ENCODE data around the gene SARS1. TPM values are rescaled to one million over a fixed set of nuclear protein-coding genes. Genes with fewer than 3 reads are reported as not detected.

SARS1 gene
- total and polyA plus RNA-seq, 2 of the 8 experiments (the other 6 are each of a cell fraction or from before 2014, with no cell fraction given) = 83.1 to 146 TPM

DNA sequence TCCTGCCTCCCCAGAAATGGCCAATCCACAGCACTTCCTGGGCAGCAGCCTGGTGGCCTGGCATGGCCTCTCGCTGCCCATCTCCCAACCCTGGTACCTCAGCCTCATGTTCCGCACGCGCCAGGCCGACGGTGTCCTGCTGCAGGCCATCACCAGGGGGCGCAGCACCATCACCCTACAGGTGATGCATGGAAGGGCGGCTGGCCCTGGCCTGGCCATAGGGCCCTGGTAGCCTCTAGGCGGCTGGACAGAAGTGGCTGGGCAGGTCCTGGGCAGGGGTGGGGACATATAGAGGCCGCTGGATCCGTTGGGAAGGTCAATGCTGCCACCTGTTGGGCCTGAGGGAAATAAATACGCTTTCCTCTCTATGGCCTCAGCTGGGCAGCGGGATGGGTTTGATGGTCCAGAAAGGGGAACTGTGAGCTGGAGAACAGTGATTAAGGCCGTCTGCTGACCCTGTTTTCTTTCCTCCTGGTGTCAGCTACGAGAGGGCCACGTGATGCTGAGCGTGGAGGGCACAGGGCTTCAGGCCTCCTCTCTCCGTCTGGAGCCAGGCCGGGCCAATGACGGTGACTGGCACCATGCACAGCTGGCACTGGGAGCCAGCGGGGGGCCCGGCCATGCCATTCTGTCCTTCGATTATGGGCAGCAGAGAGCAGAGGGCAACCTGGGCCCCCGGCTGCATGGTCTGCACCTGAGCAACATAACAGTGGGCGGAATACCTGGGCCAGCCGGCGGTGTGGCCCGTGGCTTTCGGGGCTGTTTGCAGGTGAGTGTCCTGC is 50.1 kb downstream of the SARS1 start:
- H2BK120ac ChIP-seq (replicated peaks; ENCODE audit: low read depth, low read length) = no peak overlapping the region
- DNase-seq (ENCODE audit: low read depth in 1 of 2, low spot score in 2 of 2) (peak; percentile 87 to 98), FAIRE-seq (peak; percentile 96)
- no peak overlapping the region for H4K5ac ChIP-seq (ENCODE audit: insufficient read length, low read depth, low read length)
- H3K36me3 ChIP-seq (ENCODE audit: control insufficient read depth in 2 of 4, insufficient read depth in 4 of 4, low read length in 3 of 4) = peaks cover 11 to 28% (median 16%) of the 10 kb centered on the region in 4 experiments; a peak in 6 of 8 replicates
- CTCF ChIA-PET (ENCODE audit: partially characterized antibody) = interaction anchor here (0.6 to 8.5 kb wide), 39 partner anchors 9 to 435 kb away, joined by 3 to 95 read pairs (median 5); partner anchors contain the start of genes CELSR2, MYBPHL, PSRC1 and SARS1
- H2BK15ac ChIP-seq (ENCODE audit: low read length) = peak overlapping the region; percentile 73; the same call in 1 of the 2 replicates
- POLR2A ChIA-PET (ENCODE audit: partially characterized antibody) = interaction anchor here (0.8 to 2.2 kb wide), 6 partner anchors 13 to 134 kb away, joined by 3 to 7 read pairs (median 4); partner anchors contain the start of gene SORT1
- no peak overlapping the region for H2BK20ac ChIP-seq (ENCODE audit: low read length)
- no peak overlapping the region for H3K23ac ChIP-seq (ENCODE audit: insufficient read length)
- H3K4ac ChIP-seq (replicated peaks; ENCODE audit: insufficient read length, low read depth, low read length) = no peak overlapping the region
- no peaks in the 10 kb centered on the region for H3K9me3 ChIP-seq (ENCODE audit: insufficient read depth in 2 of 2, low read depth in 1 of 2, low read length in 1 of 2)
- H4K8ac ChIP-seq (ENCODE audit: extremely low read depth, insufficient read depth, low read length) = peak overlapping the region; percentile 19; the same call in 1 of the 2 replicates
- H3K4me1 ChIP-seq (replicated peaks in 1 of 4; ENCODE audit: control insufficient read depth in 3 of 4, insufficient read depth in 4 of 4, low read length in 3 of 4) = peaks cover 0 to 11% (median 3%) of the 10 kb centered on the region in 4 experiments; a peak in 4 of 7 replicates
- H2AFZ ChIP-seq (ENCODE audit: low read length) = no peak overlapping the region
- H2BK12ac ChIP-seq (ENCODE audit: low read depth, low read length) = no peak overlapping the region
- no peak overlapping the region for H3K9ac ChIP-seq (replicated peaks in 1 of 4; ENCODE audit: extremely low read depth in 1 of 4, low read depth in 3 of 4, low read length in 3 of 4)
- peak overlapping the region; percentile 42 for H4K91ac ChIP-seq (replicated peaks; ENCODE audit: insufficient read length, low read length)
- no peak overlapping the region for H3K56ac ChIP-seq (replicated peaks; ENCODE audit: insufficient read length, low read depth, low read length)
- WGBS, 2 experiments (ENCODE audit: extremely low coverage in 1 of 2, insufficient coverage in 1 of 2, insufficient read length in 1 of 2, insufficient replicate concordance in 2 of 2, low coverage in 1 of 2, low lambda C conversion rate in 2 of 2, missing lambda C conversion rate in 1 of 2) = 44% methylated on average over 24 of the region's 29 CpGs; no CpG with 5 or more reads in 1 of the 2 experiments
- no peak overlapping the region; a peak in 1 of 8 replicates for H3K4me3 ChIP-seq (ENCODE audit: extremely low read depth in 1 of 4, insufficient read depth in 2 of 4, low read depth in 3 of 4, low read length in 4 of 4)
- H3K27me3 ChIP-seq (replicated peaks in 1 of 4; ENCODE audit: control insufficient read depth in 3 of 4, extremely low read depth in 1 of 4, insufficient read depth in 3 of 4, low read length in 3 of 4) = no peaks in the 10 kb centered on the region
- no peak overlapping the region for H3K14ac ChIP-seq (ENCODE audit: insufficient read length)
- 0 out of 2 replicates have a peak overlapping the region, but pooled peaks have one; percentile 18 for H2BK5ac ChIP-seq (ENCODE audit: low read depth, low read length)
- no peak overlapping the region for H3K18ac ChIP-seq (ENCODE audit: extremely low read depth, low read length)
- H4K20me1 ChIP-seq (replicated peaks in 1 of 2; ENCODE audit: control insufficient read depth in 1 of 2, insufficient read depth in 2 of 2, low read length in 2 of 2) = peaks cover 0 to 7% of the 10 kb centered on the region in 2 experiments
- no peaks in the 10 kb centered on the region for H3K79me1 ChIP-seq (ENCODE audit: low read depth, low read length)
- no peak overlapping the region for H3K27ac ChIP-seq (ENCODE audit: low read depth, low read length)
- no peak overlapping the region for H3K4me2 ChIP-seq (ENCODE audit: insufficient read depth in 1 of 2, low read depth in 2 of 2, low read length in 2 of 2)
- H3K79me2 ChIP-seq (ENCODE audit: control insufficient read depth in 1 of 2, insufficient read depth in 2 of 2, low read length in 2 of 2) = no peaks in the 10 kb centered on the region
- H2AK5ac ChIP-seq (ENCODE audit: low read depth, low read length) = no peak overlapping the region
- H3K23me2 ChIP-seq (ENCODE audit: low read depth, low read length) = no peaks in the 10 kb centered on the region
- no peak for TF ChIP-seq SP2 (IDR thresholded peaks at IDR 0.05; ENCODE audit: low read length)
- TF ChIP-seq, protein P1, sequence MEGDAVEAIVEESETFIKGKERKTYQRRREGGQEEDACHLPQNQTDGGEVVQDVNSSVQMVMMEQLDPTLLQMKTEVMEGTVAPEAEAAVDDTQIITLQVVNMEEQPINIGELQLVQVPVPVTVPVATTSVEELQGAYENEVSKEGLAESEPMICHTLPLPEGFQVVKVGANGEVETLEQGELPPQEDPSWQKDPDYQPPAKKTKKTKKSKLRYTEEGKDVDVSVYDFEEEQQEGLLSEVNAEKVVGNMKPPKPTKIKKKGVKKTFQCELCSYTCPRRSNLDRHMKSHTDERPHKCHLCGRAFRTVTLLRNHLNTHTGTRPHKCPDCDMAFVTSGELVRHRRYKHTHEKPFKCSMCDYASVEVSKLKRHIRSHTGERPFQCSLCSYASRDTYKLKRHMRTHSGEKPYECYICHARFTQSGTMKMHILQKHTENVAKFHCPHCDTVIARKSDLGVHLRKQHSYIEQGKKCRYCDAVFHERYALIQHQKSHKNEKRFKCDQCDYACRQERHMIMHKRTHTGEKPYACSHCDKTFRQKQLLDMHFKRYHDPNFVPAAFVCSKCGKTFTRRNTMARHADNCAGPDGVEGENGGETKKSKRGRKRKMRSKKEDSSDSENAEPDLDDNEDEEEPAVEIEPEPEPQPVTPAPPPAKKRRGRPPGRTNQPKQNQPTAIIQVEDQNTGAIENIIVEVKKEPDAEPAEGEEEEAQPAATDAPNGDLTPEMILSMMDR (IDR thresholded peaks at IDR 0.05; ENCODE audit: control extremely low read depth in 1 of 3, insufficient read depth in 1 of 3, low read depth in 1 of 3, low read length in 3 of 3) = peak in 2 of 3 experiments; percentile 100; a peak in 3 of 4 replicates
- no peak for TF ChIP-seq CHD2 (IDR thresholded peaks at IDR 0.05; ENCODE audit: low read length)
- no peak for TF ChIP-seq CBX5 (IDR thresholded peaks at IDR 0.05; ENCODE audit: low read depth, low read length)
- TF ChIP-seq MAFK (IDR thresholded peaks at IDR 0.05; ENCODE audit: low read depth, low read length) = no peak
- TF ChIP-seq, protein P2, sequence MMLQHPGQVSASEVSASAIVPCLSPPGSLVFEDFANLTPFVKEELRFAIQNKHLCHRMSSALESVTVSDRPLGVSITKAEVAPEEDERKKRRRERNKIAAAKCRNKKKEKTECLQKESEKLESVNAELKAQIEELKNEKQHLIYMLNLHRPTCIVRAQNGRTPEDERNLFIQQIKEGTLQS (IDR thresholded peaks at IDR 0.05; ENCODE audit: insufficient read depth, low read depth, low read length) = 0 out of 2 replicates have a peak, but pooled peaks have one; percentile 44
- peak; percentile 69; the same call in 1 of the 2 replicates for TF ChIP-seq TEAD4 (IDR thresholded peaks at IDR 0.05; ENCODE audit: low read depth, low read length)
- peak; percentile 56; the same call in 1 of the 2 replicates for TF ChIP-seq KDM1A (IDR thresholded peaks at IDR 0.05; ENCODE audit: borderline replicate concordance, low read length)
